ENCODE results near the gene CALN1. TPM values are rescaled to one million over a fixed set of nuclear protein-coding genes. Genes with fewer than 3 reads are reported as not detected.

Gene CALN1
- total RNA-seq, 2 donors from 2014 or later = 4.3 to 6.9 TPM

DNA sequence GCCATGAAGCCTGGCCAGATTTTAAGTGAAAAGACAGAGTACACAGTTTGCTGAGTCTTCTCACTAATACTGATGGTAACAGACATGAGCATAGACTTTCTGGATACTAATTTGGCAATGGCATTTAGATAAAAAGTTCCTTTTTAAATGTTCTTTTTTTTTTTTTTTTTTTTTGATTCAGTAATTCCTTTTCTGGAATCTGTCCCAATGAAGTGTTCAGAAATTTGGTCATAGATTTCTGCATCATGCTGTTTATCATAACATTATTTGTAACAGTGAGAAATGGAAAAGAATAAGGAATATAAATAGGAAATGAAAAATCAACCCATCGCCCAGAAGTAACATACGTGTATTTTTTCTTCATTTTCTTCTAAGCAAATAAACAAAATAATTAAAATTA lies 354.9 kb downstream of the CALN1 start:
- no peak for DNase-seq
- Mint-ChIP-seq H3K27ac (no peak overlapping the region), H3K9me3 (peaks cover 12% of the 10 kb centered on the region), H3K27me3 (ENCODE audit: insufficient read depth) (no peaks in the 10 kb centered on the region), H3K4me3 (no peak overlapping the region), H3K4me1 (no peaks in the 10 kb centered on the region), H3K36me3 (ENCODE audit: low read depth) (no peaks in the 10 kb centered on the region)
- peaks cover 9% of the 10 kb centered on the region for H3K9me3 ChIP-seq (ENCODE audit: control insufficient read depth, low read length)
- H3K27me3 ChIP-seq (ENCODE audit: control insufficient read depth, insufficient read depth, low read length, poor library complexity, severe bottlenecking) = no peaks in the 10 kb centered on the region
- no peaks in the 10 kb centered on the region for H3K36me3 ChIP-seq (ENCODE audit: control insufficient read depth, insufficient read depth, low read length)
- TF ChIP-seq, protein P1, sequence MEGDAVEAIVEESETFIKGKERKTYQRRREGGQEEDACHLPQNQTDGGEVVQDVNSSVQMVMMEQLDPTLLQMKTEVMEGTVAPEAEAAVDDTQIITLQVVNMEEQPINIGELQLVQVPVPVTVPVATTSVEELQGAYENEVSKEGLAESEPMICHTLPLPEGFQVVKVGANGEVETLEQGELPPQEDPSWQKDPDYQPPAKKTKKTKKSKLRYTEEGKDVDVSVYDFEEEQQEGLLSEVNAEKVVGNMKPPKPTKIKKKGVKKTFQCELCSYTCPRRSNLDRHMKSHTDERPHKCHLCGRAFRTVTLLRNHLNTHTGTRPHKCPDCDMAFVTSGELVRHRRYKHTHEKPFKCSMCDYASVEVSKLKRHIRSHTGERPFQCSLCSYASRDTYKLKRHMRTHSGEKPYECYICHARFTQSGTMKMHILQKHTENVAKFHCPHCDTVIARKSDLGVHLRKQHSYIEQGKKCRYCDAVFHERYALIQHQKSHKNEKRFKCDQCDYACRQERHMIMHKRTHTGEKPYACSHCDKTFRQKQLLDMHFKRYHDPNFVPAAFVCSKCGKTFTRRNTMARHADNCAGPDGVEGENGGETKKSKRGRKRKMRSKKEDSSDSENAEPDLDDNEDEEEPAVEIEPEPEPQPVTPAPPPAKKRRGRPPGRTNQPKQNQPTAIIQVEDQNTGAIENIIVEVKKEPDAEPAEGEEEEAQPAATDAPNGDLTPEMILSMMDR (conservative IDR thresholded peaks at IDR 0.05) = no peak
- no peak overlapping the region for H3K27ac ChIP-seq (ENCODE audit: low read depth, low read length)
- no peaks in the 10 kb centered on the region for H3K4me1 ChIP-seq (ENCODE audit: control insufficient read depth, insufficient read depth, low read length)
- no CpG with 5 or more reads among the region's 2 CpGs for WGBS, 2 experiments (ENCODE audit: insufficient coverage in 1 of 2, insufficient read length in 1 of 2)
- no peak overlapping the region for H3K9ac ChIP-seq (ENCODE audit: extremely low read depth, low read length, poor library complexity, severe bottlenecking)
- H3K4me3 ChIP-seq (ENCODE audit: low read length) = no peak overlapping the region

DNA sequence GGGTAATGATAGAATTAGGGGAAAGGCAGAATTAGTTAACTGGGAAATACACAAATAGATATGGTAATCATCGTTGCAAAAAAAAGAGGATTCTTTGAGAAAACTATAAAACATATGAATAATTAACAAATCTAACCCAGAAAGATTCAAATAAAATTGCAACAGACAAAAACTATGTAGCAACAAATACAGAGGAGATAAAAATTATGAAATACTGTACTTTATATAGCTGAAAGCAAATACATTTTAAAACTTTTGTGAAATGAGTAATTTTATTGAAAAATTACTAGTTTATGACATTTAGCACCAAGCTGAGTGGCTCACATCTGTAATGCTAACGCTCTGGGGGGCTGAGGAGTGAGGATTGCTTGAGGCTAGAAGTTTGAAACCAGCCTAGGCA lies 356.7 kb downstream of the CALN1 start:
- Histone ChIP-seq H3K36me3 (ENCODE audit: control insufficient read depth, insufficient read depth, low read length) (no peaks in the 10 kb centered on the region), H3K9me3 (ENCODE audit: control insufficient read depth, low read length) (peaks cover 1% of the 10 kb centered on the region), H3K27me3 (ENCODE audit: control insufficient read depth, insufficient read depth, low read length, poor library complexity, severe bottlenecking) (no peaks in the 10 kb centered on the region), H3K4me1 (ENCODE audit: control insufficient read depth, insufficient read depth, low read length) (no peaks in the 10 kb centered on the region), H3K27ac (ENCODE audit: low read depth, low read length) (no peak overlapping the region), H3K9ac (ENCODE audit: extremely low read depth, low read length, poor library complexity, severe bottlenecking) (no peak overlapping the region), H3K4me3 (ENCODE audit: low read length) (no peak overlapping the region)
- Mint-ChIP-seq H3K27ac (no peak overlapping the region), H3K4me1 (no peaks in the 10 kb centered on the region), H3K4me3 (no peak overlapping the region), H3K36me3 (ENCODE audit: low read depth) (no peaks in the 10 kb centered on the region), H3K9me3 (peaks cover 6% of the 10 kb centered on the region), H3K27me3 (ENCODE audit: insufficient read depth) (no peaks in the 10 kb centered on the region)
- WGBS, 2 experiments (ENCODE audit: insufficient coverage in 1 of 2, insufficient read length in 1 of 2) = 80 to 92% methylated on average over 1 of the region's 2 CpGs
- TF ChIP-seq, protein P1 (conservative IDR thresholded peaks at IDR 0.05) = no peak
- no peak for DNase-seq

DNA sequence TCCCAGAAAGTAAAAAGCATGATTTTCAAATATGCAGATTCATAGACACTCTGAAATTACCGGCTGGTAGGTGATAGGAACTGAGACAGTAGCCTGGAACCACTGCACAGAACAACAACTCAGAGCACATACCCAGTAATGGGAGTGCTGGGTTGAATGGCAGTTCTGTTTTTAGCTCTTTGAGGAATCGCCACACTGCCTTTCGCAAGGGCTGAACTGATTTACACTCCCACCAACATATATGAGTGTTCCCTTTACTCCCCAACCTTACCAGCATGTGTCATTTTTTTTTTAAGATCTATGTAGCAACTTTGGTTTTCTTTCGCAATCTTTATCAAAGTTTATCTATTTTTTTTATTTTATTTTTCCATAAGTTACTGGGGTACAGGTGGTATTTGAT lies 358.8 kb downstream of the CALN1 start:
- Histone ChIP-seq H3K4me1 (ENCODE audit: control insufficient read depth, insufficient read depth, low read length) (no peaks in the 10 kb centered on the region), H3K4me3 (ENCODE audit: low read length) (no peak overlapping the region), H3K9me3 (ENCODE audit: control insufficient read depth, low read length) (no peaks in the 10 kb centered on the region), H3K27me3 (ENCODE audit: control insufficient read depth, insufficient read depth, low read length, poor library complexity, severe bottlenecking) (no peaks in the 10 kb centered on the region), H3K36me3 (ENCODE audit: control insufficient read depth, insufficient read depth, low read length) (no peaks in the 10 kb centered on the region), H3K27ac (ENCODE audit: low read depth, low read length) (no peak overlapping the region), H3K9ac (ENCODE audit: extremely low read depth, low read length, poor library complexity, severe bottlenecking) (no peak overlapping the region)
- no peak overlapping the region for H3K27ac Mint-ChIP-seq
- H3K9me3 Mint-ChIP-seq = peaks cover 6% of the 10 kb centered on the region
- no peak for DNase-seq
- H3K4me3 Mint-ChIP-seq = no peak overlapping the region
- TF ChIP-seq, protein P1 (conservative IDR thresholded peaks at IDR 0.05) = no peak
- 90 to 100% methylated on average over 3 to 4 of the region's 4 CpGs for WGBS, 2 experiments (ENCODE audit: insufficient coverage in 1 of 2, insufficient read length in 1 of 2)
- H3K36me3 Mint-ChIP-seq (ENCODE audit: low read depth) = no peaks in the 10 kb centered on the region
- H3K27me3 Mint-ChIP-seq (ENCODE audit: insufficient read depth) = peaks cover 2% of the 10 kb centered on the region
- H3K4me1 Mint-ChIP-seq = no peaks in the 10 kb centered on the region

Data from endodermal cell (in vitro differentiated cells).